WTC11 (cell line): Measurements from ENCODE around the gene KIF3A. TPM values are rescaled to one million over a fixed set of nuclear protein-coding genes. Genes with fewer than 3 reads are reported as not detected.

Experiments
- ATAC-seq: fragments of 200-7000 bp; cut with Tn5 transposase; 2 replicates; pipeline ENCODE4 v1.10.0; 2021; ENCODE audit warnings: mild to moderate bottlenecking, moderate library complexity
- CTCF ChIA-PET: fragments of 300-600 bp; sonication (Branson Sonifier 250); formaldehyde crosslinking; loops from one replicate; lab custom pipeline; 2021; ENCODE audit warnings: antibody characterized with exemption; lab: Charles Lee
- POLR2A ChIA-PET: fragments of 350-600 bp; sonication (Branson Sonifier 250); formaldehyde crosslinking; loops from one replicate; lab custom pipeline; 2021; ENCODE audit warnings: antibody characterized with exemption; lab: Charles Lee
- DNase-seq: peaks from one replicate; pipeline ENCODE4 v3.0.0; 2021; ENCODE audit warnings: low spot score
- H3K27ac Mint-ChIP-seq: 2 replicates; pipeline ENCODE4 v1.8.0; 2021; ENCODE audit warnings: mixed read lengths
- H3K27me3 Mint-ChIP-seq: 2 replicates; pipeline ENCODE4 v1.8.0; 2021; ENCODE audit warnings: low read depth, mild to moderate bottlenecking, moderate library complexity, mixed read lengths
- H3K36me3 Mint-ChIP-seq: 2 replicates; pipeline ENCODE4 v1.8.0; 2021; ENCODE audit warnings: mixed read lengths
- H3K4me1 Mint-ChIP-seq: 2 replicates; pipeline ENCODE4 v1.8.0; 2022; ENCODE audit warnings: mixed read lengths
- H3K4me3 Mint-ChIP-seq: 2 replicates; pipeline ENCODE4 v1.8.0; 2021; ENCODE audit warnings: mild to moderate bottlenecking, moderate library complexity, mixed read lengths
- H3K9me3 Mint-ChIP-seq: 2 replicates; pipeline ENCODE4 v1.8.0; 2021; ENCODE audit warnings: mixed read lengths
- ARID4B ChIP-seq: sonication (generic); formaldehyde crosslinking; IDR thresholded peaks from 2 replicates; pipeline ENCODE4 v1.8.0; 2023; ENCODE audit warnings: missing genetic modification reagents, mild to moderate bottlenecking, borderline replicate concordance
- CBFB ChIP-seq: sonication (generic); formaldehyde crosslinking; IDR thresholded peaks from 2 replicates; pipeline ENCODE4 v1.8.1; 2022; ENCODE audit warnings: mild to moderate bottlenecking, low read depth, missing genetic modification reagents
- ESRRA ChIP-seq: sonication (generic); formaldehyde crosslinking; IDR thresholded peaks from 2 replicates; pipeline ENCODE4 v1.8.1; 2022; ENCODE audit warnings: mild to moderate bottlenecking, missing genetic modification reagents, borderline replicate concordance
- FOXJ3 ChIP-seq: sonication (generic); formaldehyde crosslinking; IDR thresholded peaks from 2 replicates; pipeline ENCODE4 v1.9.0; 2021; ENCODE audit warnings: missing genetic modification reagents, mild to moderate bottlenecking, borderline replicate concordance
- FOXK1 ChIP-seq: sonication (generic); formaldehyde crosslinking; IDR thresholded peaks from 2 replicates; pipeline ENCODE4 v1.8.0; 2022; ENCODE audit warnings: mild to moderate bottlenecking, moderate library complexity, missing genetic modification reagents
- GABPB1 ChIP-seq: sonication (generic); formaldehyde crosslinking; IDR thresholded peaks from 2 replicates; pipeline ENCODE4 v1.8.1; 2023; ENCODE audit warnings: mild to moderate bottlenecking, missing genetic modification reagents
- RORB ChIP-seq: fragments of 250-450 bp; sonication (Bioruptor Pico); IDR thresholded peaks from 2 replicates; pipeline ENCODE4 v1.9.0; 2021; ENCODE audit warnings: mild to moderate bottlenecking
- ZMAT4 ChIP-seq: fragments of 250-450 bp; sonication (Bioruptor Pico); IDR thresholded peaks from 2 replicates; pipeline ENCODE4 v1.9.0; 2021; ENCODE audit warnings: mild to moderate bottlenecking
- ZNF121 ChIP-seq: sonication (generic); formaldehyde crosslinking; IDR thresholded peaks from 2 replicates; pipeline ENCODE4 v1.8.0; 2023; ENCODE audit warnings: missing genetic modification reagents
- ZNF138 ChIP-seq: sonication (generic); formaldehyde crosslinking; conservative IDR thresholded peaks from 2 replicates; pipeline ENCODE4 v1.8.1; 2022; ENCODE audit warnings: mild to moderate bottlenecking, moderate library complexity, missing genetic modification reagents
- ZNF232 ChIP-seq: sonication (generic); formaldehyde crosslinking; IDR thresholded peaks from 2 replicates; pipeline ENCODE4 v1.8.0; 2022; ENCODE audit warnings: mild to moderate bottlenecking, missing genetic modification reagents
- ZNF423 ChIP-seq: fragments of 250-450 bp; sonication (Bioruptor Pico); IDR thresholded peaks from 2 replicates; pipeline ENCODE4 v2.1.2; 2022; ENCODE audit warnings: mild to moderate bottlenecking, moderate library complexity
- total RNA-seq: library from RNA; stranded (reverse); gene quantifications from 3 replicates; pipeline ENCODE4 v1.2.3, GENCODE V29; 2021
- TF ChIP-seq, protein P1 (sequence below): sonication (generic); formaldehyde crosslinking; IDR thresholded peaks from 2 replicates; pipeline ENCODE4 v1.8.0; 2022; ENCODE audit warnings: mild to moderate bottlenecking, missing genetic modification reagents
- TF ChIP-seq, protein P2 (sequence below): sonication (generic); formaldehyde crosslinking; IDR thresholded peaks from 2 replicates; pipeline ENCODE4 v1.8.1; 2022; ENCODE audit warnings: low read depth, mild to moderate bottlenecking, moderate library complexity, missing genetic modification reagents, borderline replicate concordance
- TF ChIP-seq, protein P3 (sequence below): sonication (generic); formaldehyde crosslinking; IDR thresholded peaks from 2 replicates; pipeline ENCODE4 v1.8.1; 2023; ENCODE audit warnings: mild to moderate bottlenecking, missing genetic modification reagents, borderline replicate concordance
- TF ChIP-seq, protein P4 (sequence below): sonication (generic); formaldehyde crosslinking; IDR thresholded peaks from 2 replicates; pipeline ENCODE4 v1.8.0; 2022; ENCODE audit warnings: mild to moderate bottlenecking, missing genetic modification reagents
- TF ChIP-seq, protein P5 (sequence below): sonication (generic); formaldehyde crosslinking; IDR thresholded peaks from 2 replicates; pipeline ENCODE4 v1.8.0; 2023; ENCODE audit warnings: mild to moderate bottlenecking, missing genetic modification reagents

Gene KIF3A
- total RNA-seq, 1 experiment from 2014 or later: 10.1 TPM

DNA sequence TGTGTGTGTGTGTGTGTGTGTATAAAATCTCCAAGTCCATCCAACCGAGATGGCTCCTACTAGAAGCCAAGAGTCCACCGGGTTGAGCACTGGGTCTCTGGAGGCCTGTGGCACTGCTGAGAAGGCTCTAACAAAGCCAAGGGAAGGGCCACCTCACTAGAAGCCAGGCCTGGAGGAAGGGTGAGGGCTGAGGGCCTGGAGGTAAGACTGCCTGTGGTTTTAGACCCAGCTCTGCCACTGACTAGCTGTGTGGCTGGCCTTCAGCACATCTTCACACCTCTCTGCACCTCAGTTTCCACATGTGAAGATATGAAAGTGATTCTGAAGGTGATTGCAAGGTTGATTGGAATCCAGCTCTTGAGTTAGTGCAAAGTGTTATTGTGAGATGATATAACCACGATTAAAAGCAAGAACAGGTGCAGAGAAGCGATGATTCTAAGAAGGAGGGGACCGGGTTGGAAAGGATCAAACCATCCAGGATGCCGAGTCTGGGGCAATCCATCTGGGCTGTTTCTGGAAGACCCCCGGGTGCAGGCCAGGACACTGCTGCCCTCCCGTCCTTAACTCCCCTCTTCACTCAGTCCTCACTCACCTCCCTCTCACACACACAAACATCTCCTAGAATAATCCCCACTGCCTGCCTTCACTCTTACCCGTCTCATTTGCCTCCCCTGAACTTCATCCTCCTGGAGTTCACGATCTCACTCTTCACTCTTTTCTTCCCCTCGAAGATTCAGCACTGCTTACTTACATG is 61.2 kb downstream of the KIF3A start:
- Mint-ChIP-seq H3K4me3 (no peak overlapping the region), H3K27me3 (no peaks in the 10 kb centered on the region), H3K36me3 (peaks cover 1% of the 10 kb centered on the region; the same call in 1 of the 2 replicates), H3K27ac (no peak overlapping the region), H3K9me3 (peaks cover 2% of the 10 kb centered on the region), H3K4me1 (peaks cover 6% of the 10 kb centered on the region)
- no peak for DNase-seq
- ChIA-PET POLR2A (interaction anchor here (0.9 kb wide), 1 partner anchor 144 kb away, joined by 4 read pairs; no protein-coding TSS in a partner anchor), CTCF (interaction anchor here (1.2 to 1.7 kb wide), 3 partner anchors 10 to 149 kb away, joined by 3 to 9 read pairs (median 9); no protein-coding TSS in a partner anchor)
- no peak for ATAC-seq
- TF ChIP-seq FOXJ3 (CRISPR knock-in tag) (no peak), ARID4B (CRISPR knock-in tag) (no peak), ZNF232 (CRISPR knock-in tag) (no peak), CBFB (CRISPR knock-in tag) (no peak), ESRRA (CRISPR knock-in tag) (no peak), ZNF121 (CRISPR knock-in tag) (no peak), RORB (CRISPR knock-in tag) (no peak), GABPB1 (CRISPR knock-in tag) (no peak), FOXK1 (CRISPR knock-in tag) (no peak), ZNF138 (CRISPR knock-in tag) (no peak), ZNF423 (CRISPR knock-in tag) (no peak), ZMAT4 (CRISPR knock-in tag) (no peak)
- TF ChIP-seq, protein P1, sequence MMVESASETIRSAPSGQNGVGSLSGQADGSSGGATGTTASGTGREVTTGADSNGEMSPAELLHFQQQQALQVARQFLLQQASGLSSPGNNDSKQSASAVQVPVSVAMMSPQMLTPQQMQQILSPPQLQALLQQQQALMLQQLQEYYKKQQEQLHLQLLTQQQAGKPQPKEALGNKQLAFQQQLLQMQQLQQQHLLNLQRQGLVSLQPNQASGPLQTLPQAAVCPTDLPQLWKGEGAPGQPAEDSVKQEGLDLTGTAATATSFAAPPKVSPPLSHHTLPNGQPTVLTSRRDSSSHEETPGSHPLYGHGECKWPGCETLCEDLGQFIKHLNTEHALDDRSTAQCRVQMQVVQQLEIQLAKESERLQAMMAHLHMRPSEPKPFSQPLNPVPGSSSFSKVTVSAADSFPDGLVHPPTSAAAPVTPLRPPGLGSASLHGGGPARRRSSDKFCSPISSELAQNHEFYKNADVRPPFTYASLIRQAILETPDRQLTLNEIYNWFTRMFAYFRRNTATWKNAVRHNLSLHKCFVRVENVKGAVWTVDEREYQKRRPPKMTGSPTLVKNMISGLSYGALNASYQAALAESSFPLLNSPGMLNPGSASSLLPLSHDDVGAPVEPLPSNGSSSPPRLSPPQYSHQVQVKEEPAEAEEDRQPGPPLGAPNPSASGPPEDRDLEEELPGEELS: no peak
- TF ChIP-seq, protein P2, sequence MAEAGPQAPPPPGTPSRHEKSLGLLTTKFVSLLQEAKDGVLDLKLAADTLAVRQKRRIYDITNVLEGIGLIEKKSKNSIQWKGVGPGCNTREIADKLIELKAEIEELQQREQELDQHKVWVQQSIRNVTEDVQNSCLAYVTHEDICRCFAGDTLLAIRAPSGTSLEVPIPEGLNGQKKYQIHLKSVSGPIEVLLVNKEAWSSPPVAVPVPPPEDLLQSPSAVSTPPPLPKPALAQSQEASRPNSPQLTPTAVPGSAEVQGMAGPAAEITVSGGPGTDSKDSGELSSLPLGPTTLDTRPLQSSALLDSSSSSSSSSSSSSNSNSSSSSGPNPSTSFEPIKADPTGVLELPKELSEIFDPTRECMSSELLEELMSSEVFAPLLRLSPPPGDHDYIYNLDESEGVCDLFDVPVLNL (CRISPR knock-in tag): no peak
- TF ChIP-seq, protein P3, sequence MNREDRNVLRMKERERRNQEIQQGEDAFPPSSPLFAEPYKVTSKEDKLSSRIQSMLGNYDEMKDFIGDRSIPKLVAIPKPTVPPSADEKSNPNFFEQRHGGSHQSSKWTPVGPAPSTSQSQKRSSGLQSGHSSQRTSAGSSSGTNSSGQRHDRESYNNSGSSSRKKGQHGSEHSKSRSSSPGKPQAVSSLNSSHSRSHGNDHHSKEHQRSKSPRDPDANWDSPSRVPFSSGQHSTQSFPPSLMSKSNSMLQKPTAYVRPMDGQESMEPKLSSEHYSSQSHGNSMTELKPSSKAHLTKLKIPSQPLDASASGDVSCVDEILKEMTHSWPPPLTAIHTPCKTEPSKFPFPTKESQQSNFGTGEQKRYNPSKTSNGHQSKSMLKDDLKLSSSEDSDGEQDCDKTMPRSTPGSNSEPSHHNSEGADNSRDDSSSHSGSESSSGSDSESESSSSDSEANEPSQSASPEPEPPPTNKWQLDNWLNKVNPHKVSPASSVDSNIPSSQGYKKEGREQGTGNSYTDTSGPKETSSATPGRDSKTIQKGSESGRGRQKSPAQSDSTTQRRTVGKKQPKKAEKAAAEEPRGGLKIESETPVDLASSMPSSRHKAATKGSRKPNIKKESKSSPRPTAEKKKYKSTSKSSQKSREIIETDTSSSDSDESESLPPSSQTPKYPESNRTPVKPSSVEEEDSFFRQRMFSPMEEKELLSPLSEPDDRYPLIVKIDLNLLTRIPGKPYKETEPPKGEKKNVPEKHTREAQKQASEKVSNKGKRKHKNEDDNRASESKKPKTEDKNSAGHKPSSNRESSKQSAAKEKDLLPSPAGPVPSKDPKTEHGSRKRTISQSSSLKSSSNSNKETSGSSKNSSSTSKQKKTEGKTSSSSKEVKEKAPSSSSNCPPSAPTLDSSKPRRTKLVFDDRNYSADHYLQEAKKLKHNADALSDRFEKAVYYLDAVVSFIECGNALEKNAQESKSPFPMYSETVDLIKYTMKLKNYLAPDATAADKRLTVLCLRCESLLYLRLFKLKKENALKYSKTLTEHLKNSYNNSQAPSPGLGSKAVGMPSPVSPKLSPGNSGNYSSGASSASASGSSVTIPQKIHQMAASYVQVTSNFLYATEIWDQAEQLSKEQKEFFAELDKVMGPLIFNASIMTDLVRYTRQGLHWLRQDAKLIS: no peak
- TF ChIP-seq, protein P4, sequence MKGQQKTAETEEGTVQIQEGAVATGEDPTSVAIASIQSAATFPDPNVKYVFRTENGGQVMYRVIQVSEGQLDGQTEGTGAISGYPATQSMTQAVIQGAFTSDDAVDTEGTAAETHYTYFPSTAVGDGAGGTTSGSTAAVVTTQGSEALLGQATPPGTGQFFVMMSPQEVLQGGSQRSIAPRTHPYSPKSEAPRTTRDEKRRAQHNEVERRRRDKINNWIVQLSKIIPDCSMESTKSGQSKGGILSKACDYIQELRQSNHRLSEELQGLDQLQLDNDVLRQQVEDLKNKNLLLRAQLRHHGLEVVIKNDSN (CRISPR knock-in tag): no peak
- TF ChIP-seq, protein P5, sequence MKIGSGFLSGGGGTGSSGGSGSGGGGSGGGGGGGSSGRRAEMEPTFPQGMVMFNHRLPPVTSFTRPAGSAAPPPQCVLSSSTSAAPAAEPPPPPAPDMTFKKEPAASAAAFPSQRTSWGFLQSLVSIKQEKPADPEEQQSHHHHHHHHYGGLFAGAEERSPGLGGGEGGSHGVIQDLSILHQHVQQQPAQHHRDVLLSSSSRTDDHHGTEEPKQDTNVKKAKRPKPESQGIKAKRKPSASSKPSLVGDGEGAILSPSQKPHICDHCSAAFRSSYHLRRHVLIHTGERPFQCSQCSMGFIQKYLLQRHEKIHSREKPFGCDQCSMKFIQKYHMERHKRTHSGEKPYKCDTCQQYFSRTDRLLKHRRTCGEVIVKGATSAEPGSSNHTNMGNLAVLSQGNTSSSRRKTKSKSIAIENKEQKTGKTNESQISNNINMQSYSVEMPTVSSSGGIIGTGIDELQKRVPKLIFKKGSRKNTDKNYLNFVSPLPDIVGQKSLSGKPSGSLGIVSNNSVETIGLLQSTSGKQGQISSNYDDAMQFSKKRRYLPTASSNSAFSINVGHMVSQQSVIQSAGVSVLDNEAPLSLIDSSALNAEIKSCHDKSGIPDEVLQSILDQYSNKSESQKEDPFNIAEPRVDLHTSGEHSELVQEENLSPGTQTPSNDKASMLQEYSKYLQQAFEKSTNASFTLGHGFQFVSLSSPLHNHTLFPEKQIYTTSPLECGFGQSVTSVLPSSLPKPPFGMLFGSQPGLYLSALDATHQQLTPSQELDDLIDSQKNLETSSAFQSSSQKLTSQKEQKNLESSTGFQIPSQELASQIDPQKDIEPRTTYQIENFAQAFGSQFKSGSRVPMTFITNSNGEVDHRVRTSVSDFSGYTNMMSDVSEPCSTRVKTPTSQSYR (CRISPR knock-in tag): no peak
